ENCODE results near the gene THAP3. TPM values are rescaled to one million over a fixed set of nuclear protein-coding genes. Genes with fewer than 3 reads are reported as not detected.

Gene THAP3
- total and polyA plus RNA-seq, 2 of the 8 experiments (the other 6 are each of a cell fraction or from before 2014, with no cell fraction given): 8.2 to 15.3 TPM

DNA sequence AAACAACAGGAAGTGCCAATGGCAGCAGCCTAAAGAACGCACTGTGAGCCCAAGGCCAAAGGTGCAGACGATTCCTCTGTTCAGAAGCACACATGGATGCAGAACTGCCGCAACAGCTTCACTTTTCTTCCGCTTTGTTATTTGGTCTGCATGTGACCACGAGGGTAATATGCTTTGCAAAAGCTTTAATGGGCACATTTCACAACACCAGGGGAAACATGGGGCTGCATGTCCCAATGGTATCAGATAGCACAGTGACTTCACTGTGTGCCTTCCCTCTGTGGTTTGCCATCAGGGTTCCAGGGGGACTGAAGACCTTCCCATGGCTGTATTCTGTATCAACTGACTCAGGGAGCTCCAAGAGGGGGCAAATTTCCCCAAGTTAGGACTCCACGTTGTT, 28.3 kb downstream of the THAP3 start:
- Histone ChIP-seq H2BK15ac (ENCODE audit: low read length) (no peak overlapping the region), H4K8ac (ENCODE audit: extremely low read depth, insufficient read depth, low read length) (no peak overlapping the region), H3K27me3 (replicated peaks in 1 of 4; ENCODE audit: control insufficient read depth in 3 of 4, extremely low read depth in 1 of 4, insufficient read depth in 3 of 4, low read length in 3 of 4) (no peaks in the 10 kb centered on the region), H2AK5ac (ENCODE audit: low read depth, low read length) (no peak overlapping the region), H3K79me1 (ENCODE audit: low read depth, low read length) (no peaks in the 10 kb centered on the region; the same call in 1 of the 2 replicates), H2BK20ac (ENCODE audit: low read length) (no peak overlapping the region), H4K20me1 (replicated peaks in 1 of 2; ENCODE audit: control insufficient read depth in 1 of 2, insufficient read depth in 2 of 2, low read length in 2 of 2) (peaks cover 0 to 3% of the 10 kb centered on the region in 2 experiments), H3K4me3 (ENCODE audit: extremely low read depth in 1 of 4, insufficient read depth in 2 of 4, low read depth in 3 of 4, low read length in 4 of 4) (no peak overlapping the region), H3K18ac (ENCODE audit: extremely low read depth, low read length) (no peak overlapping the region), H3K23me2 (ENCODE audit: low read depth, low read length) (no peaks in the 10 kb centered on the region), H3K4me1 (replicated peaks in 1 of 4; ENCODE audit: control insufficient read depth in 3 of 4, insufficient read depth in 4 of 4, low read length in 3 of 4) (no peaks in the 10 kb centered on the region), H3K9ac (replicated peaks in 1 of 4; ENCODE audit: extremely low read depth in 1 of 4, low read depth in 3 of 4, low read length in 3 of 4) (peak overlapping the region in 1 of 4 experiments; percentile 40; a peak in 2 of 7 replicates), H3K4ac (replicated peaks; ENCODE audit: insufficient read length, low read depth, low read length) (no peak overlapping the region), H2BK12ac (ENCODE audit: low read depth, low read length) (no peak overlapping the region), H3K23ac (ENCODE audit: insufficient read length) (no peak overlapping the region), H3K14ac (ENCODE audit: insufficient read length) (no peak overlapping the region), H2AFZ (ENCODE audit: low read length) (no peak overlapping the region), H3K36me3 (ENCODE audit: control insufficient read depth in 2 of 4, insufficient read depth in 4 of 4, low read length in 3 of 4) (peaks cover 18 to 36% (median 22%) of the 10 kb centered on the region in 4 experiments), H3K27ac (ENCODE audit: low read depth, low read length) (no peak overlapping the region), H4K5ac (ENCODE audit: insufficient read length, low read depth, low read length) (no peak overlapping the region), H4K91ac (replicated peaks; ENCODE audit: insufficient read length, low read length) (no peak overlapping the region), H2BK5ac (ENCODE audit: low read depth, low read length) (no peak overlapping the region; the same call in 1 of the 2 replicates), H3K56ac (replicated peaks; ENCODE audit: insufficient read length, low read depth, low read length) (no peak overlapping the region), H2BK120ac (replicated peaks; ENCODE audit: low read depth, low read length) (no peak overlapping the region), H3K4me2 (ENCODE audit: insufficient read depth in 1 of 2, low read depth in 2 of 2, low read length in 2 of 2) (no peak overlapping the region), H3K9me3 (ENCODE audit: insufficient read depth in 2 of 2, low read depth in 1 of 2, low read length in 1 of 2) (no peaks in the 10 kb centered on the region), H3K79me2 (ENCODE audit: control insufficient read depth in 1 of 2, insufficient read depth in 2 of 2, low read length in 2 of 2) (no peaks in the 10 kb centered on the region)
- WGBS, 2 experiments (ENCODE audit: extremely low coverage in 1 of 2, insufficient coverage in 1 of 2, insufficient read length in 1 of 2, insufficient replicate concordance in 2 of 2, low coverage in 1 of 2, low lambda C conversion rate in 2 of 2, missing lambda C conversion rate in 1 of 2): 93% methylated on average over 6 of the region's 6 CpGs; no CpG with 5 or more reads in 1 of the 2 experiments
- FAIRE-seq: no peak
- ChIA-PET POLR2A (ENCODE audit: partially characterized antibody) (interaction anchor here (0.9 to 2.9 kb wide), 3 partner anchors 10 to 23 kb away, joined by 3 to 7 read pairs (median 3); no protein-coding TSS in a partner anchor), CTCF (ENCODE audit: partially characterized antibody) (interaction anchor here (1.2 to 4.4 kb wide), 5 partner anchors 8 to 129 kb away, joined by 3 to 24 read pairs (median 5); no protein-coding TSS in a partner anchor)
- DNase-seq (ENCODE audit: low read depth in 1 of 2, low spot score in 2 of 2): no peak
- TF ChIP-seq MAFK (IDR thresholded peaks at IDR 0.05; ENCODE audit: low read depth, low read length) (no peak), SUZ12 (IDR thresholded peaks at IDR 0.05; ENCODE audit: low read length) (no peak), JUND (IDR thresholded peaks at IDR 0.05; ENCODE audit: low read length) (no peak), TCF12 (IDR thresholded peaks at IDR 0.05; ENCODE audit: low read depth, low read length) (no peak), EP300 (IDR thresholded peaks at IDR 0.05; ENCODE audit: borderline replicate concordance in 1 of 2, low read depth in 2 of 2, low read length in 2 of 2) (no peak), BCL11A (IDR thresholded peaks at IDR 0.05; ENCODE audit: low read depth in 2 of 2, low read length in 2 of 2) (no peak), SP2 (IDR thresholded peaks at IDR 0.05; ENCODE audit: low read length) (no peak), ASH2L (IDR thresholded peaks at IDR 0.05; ENCODE audit: low read length) (no peak), BRCA1 (IDR thresholded peaks at IDR 0.05; ENCODE audit: low read depth, low read length) (no peak), TEAD4 (IDR thresholded peaks at IDR 0.05; ENCODE audit: low read depth, low read length) (no peak), TBP (IDR thresholded peaks at IDR 0.05; ENCODE audit: low read depth, low read length) (no peak), HDAC2 (IDR thresholded peaks at IDR 0.05; ENCODE audit: borderline replicate concordance in 1 of 2, low read depth in 2 of 2, low read length in 2 of 2) (no peak)
- TF ChIP-seq, protein P1, sequence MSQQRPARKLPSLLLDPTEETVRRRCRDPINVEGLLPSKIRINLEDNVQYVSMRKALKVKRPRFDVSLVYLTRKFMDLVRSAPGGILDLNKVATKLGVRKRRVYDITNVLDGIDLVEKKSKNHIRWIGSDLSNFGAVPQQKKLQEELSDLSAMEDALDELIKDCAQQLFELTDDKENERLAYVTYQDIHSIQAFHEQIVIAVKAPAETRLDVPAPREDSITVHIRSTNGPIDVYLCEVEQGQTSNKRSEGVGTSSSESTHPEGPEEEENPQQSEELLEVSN (IDR thresholded peaks at IDR 0.05): no peak
- TF ChIP-seq, protein P2, sequence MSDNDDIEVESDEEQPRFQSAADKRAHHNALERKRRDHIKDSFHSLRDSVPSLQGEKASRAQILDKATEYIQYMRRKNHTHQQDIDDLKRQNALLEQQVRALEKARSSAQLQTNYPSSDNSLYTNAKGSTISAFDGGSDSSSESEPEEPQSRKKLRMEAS (IDR thresholded peaks at IDR 0.05): no peak

Data from H1 (cell line).